A549 (cell line): ENCODE data around the gene GSE1.

ENCODE experiments used
- HOXB13 ChIP-seq: fragments of 250-450 bp; sonication (Bioruptor Pico); IDR thresholded peaks from 2 replicates; pipeline ENCODE4 v1.5.0; 2020; ENCODE audit warnings: low read depth, mild to moderate bottlenecking, moderate library complexity
- POLR2A ChIP-seq: IDR thresholded peaks from 2 replicates; pipeline ENCODE4 v1.6.1; 2012; ENCODE audit warnings: mild to moderate bottlenecking, low read length
- RCOR1 ChIP-seq: fragments of 150-350 bp; IDR thresholded peaks from 2 replicates; pipeline ENCODE4 v1.6.1; 2014; ENCODE audit warnings: antibody characterized with exemption, low read length, low read depth
- TP53 ChIP-seq: fragments of 250-450 bp; sonication (Bioruptor Pico); IDR thresholded peaks from 2 replicates; pipeline ENCODE4 v1.5.0; 2021; ENCODE audit warnings: mild to moderate bottlenecking, moderate library complexity
- ZC3H11A ChIP-seq: fragments of 450-650 bp; IDR thresholded peaks from 2 replicates; pipeline ENCODE4 v1.6.1; 2014; ENCODE audit warnings: antibody characterized with exemption, mild to moderate bottlenecking
- TF ChIP-seq, protein P1 (sequence below): fragments of >200 bp; sonication (Bioruptor Twin); formaldehyde crosslinking; IDR thresholded peaks from 3 replicates; pipeline ENCODE4 v1.5.1; 2016
- TF ChIP-seq, protein P2 (sequence below): fragments of 200-600 bp; sonication (generic); IDR thresholded peaks from 2 replicates; pipeline ENCODE4 v1.6.1; 2016; ENCODE audit warnings: antibody characterized with exemption, mild to moderate bottlenecking, moderate library complexity

DNA sequence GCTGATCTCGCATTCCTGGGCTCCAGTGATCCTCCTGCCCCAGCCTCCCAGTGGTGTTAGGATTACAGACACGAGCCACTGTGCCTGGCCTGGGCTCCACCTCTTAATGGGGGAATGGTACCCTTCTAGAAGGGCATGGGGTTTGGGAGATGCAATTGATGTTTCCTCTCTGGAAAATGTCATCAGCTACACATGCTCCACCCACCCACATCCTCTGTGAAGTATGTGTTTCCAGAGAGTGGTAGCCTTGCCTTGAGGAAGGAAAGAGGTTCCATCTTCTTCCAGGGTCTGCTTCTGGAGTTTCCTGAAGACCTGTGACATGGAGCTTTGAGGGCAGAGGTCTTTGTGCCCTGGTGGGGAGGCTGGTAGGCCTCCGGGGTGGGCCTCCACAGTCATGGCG, 45.2 kb upstream of the GSE1 start:
- TF ChIP-seq TP53 (CRISPR knock-in tag) (no peak), ZC3H11A (no peak), POLR2A (no peak), HOXB13 (CRISPR knock-in tag) (no peak), RCOR1 (no peak)
- TF ChIP-seq, protein P1, sequence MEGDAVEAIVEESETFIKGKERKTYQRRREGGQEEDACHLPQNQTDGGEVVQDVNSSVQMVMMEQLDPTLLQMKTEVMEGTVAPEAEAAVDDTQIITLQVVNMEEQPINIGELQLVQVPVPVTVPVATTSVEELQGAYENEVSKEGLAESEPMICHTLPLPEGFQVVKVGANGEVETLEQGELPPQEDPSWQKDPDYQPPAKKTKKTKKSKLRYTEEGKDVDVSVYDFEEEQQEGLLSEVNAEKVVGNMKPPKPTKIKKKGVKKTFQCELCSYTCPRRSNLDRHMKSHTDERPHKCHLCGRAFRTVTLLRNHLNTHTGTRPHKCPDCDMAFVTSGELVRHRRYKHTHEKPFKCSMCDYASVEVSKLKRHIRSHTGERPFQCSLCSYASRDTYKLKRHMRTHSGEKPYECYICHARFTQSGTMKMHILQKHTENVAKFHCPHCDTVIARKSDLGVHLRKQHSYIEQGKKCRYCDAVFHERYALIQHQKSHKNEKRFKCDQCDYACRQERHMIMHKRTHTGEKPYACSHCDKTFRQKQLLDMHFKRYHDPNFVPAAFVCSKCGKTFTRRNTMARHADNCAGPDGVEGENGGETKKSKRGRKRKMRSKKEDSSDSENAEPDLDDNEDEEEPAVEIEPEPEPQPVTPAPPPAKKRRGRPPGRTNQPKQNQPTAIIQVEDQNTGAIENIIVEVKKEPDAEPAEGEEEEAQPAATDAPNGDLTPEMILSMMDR, result no peak
- TF ChIP-seq, protein P2, sequence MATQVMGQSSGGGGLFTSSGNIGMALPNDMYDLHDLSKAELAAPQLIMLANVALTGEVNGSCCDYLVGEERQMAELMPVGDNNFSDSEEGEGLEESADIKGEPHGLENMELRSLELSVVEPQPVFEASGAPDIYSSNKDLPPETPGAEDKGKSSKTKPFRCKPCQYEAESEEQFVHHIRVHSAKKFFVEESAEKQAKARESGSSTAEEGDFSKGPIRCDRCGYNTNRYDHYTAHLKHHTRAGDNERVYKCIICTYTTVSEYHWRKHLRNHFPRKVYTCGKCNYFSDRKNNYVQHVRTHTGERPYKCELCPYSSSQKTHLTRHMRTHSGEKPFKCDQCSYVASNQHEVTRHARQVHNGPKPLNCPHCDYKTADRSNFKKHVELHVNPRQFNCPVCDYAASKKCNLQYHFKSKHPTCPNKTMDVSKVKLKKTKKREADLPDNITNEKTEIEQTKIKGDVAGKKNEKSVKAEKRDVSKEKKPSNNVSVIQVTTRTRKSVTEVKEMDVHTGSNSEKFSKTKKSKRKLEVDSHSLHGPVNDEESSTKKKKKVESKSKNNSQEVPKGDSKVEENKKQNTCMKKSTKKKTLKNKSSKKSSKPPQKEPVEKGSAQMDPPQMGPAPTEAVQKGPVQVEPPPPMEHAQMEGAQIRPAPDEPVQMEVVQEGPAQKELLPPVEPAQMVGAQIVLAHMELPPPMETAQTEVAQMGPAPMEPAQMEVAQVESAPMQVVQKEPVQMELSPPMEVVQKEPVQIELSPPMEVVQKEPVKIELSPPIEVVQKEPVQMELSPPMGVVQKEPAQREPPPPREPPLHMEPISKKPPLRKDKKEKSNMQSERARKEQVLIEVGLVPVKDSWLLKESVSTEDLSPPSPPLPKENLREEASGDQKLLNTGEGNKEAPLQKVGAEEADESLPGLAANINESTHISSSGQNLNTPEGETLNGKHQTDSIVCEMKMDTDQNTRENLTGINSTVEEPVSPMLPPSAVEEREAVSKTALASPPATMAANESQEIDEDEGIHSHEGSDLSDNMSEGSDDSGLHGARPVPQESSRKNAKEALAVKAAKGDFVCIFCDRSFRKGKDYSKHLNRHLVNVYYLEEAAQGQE, result no peak
